ENCODE data around the gene GPR137. TPM values are rescaled to one million over a fixed set of nuclear protein-coding genes. Genes with fewer than 3 reads are reported as not detected.
A peak's percentile ranks its signal among the peaks of the same experiment; 100 is the strongest.

Gene GPR137
- total RNA-seq, 1 experiment from 2014 or later = 24.4 TPM

GRCh38 chr11:64320556-64320955 lies 34.9 kb downstream of the GPR137 start:
- ChIA-PET POLR2A (interaction anchor here (1.1 kb wide), 1 partner anchor 36 kb away, joined by 3 read pairs; no protein-coding TSS in a partner anchor), CTCF (no interaction called here), RAD21 (ENCODE audit: low non-redundant PET in 1 of 2, low total read pairs in 2 of 2, uncharacterized antibody in 2 of 2, unreplicated experiment in 2 of 2) (no interaction called here)
- peak overlapping the region; percentile 26; the same call in 1 of the 2 replicates for H3K9ac ChIP-seq (ENCODE audit: low read length)
- H4K20me1 ChIP-seq (ENCODE audit: insufficient read depth) = no peaks in the 10 kb centered on the region
- TF ChIP-seq MAX (IDR thresholded peaks at IDR 0.05) = no peak
- TF ChIP-seq EZH2phosphoT487 (IDR thresholded peaks at IDR 0.05; ENCODE audit: borderline replicate concordance) = no peak
- TF ChIP-seq SP1 (IDR thresholded peaks at IDR 0.05; ENCODE audit: low read depth) = no peak
- no peak for TF ChIP-seq SRF (IDR thresholded peaks at IDR 0.05; ENCODE audit: low read depth)
- TF ChIP-seq, protein P1, sequence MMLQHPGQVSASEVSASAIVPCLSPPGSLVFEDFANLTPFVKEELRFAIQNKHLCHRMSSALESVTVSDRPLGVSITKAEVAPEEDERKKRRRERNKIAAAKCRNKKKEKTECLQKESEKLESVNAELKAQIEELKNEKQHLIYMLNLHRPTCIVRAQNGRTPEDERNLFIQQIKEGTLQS (IDR thresholded peaks at IDR 0.05) = no peak
- no peak for TF ChIP-seq POLR2AphosphoS5 (IDR thresholded peaks at IDR 0.05; ENCODE audit: low read depth, low read length)
- no peak for TF ChIP-seq SIN3A (IDR thresholded peaks at IDR 0.05; ENCODE audit: low read depth)
- no peak for TF ChIP-seq EZH2 (IDR thresholded peaks at IDR 0.05)
- no peak for TF ChIP-seq POLR2A (IDR thresholded peaks at IDR 0.05; ENCODE audit: borderline replicate concordance, extremely low read depth, insufficient read depth, insufficient read length)
- no peak for TF ChIP-seq ELF1 (IDR thresholded peaks at IDR 0.05; ENCODE audit: borderline replicate concordance, low read depth)
- TF ChIP-seq CBX3 (IDR thresholded peaks at IDR 0.05; ENCODE audit: low read depth) = no peak
- TF ChIP-seq CTCF (IDR thresholded peaks at IDR 0.05 in 2 of 3, conservative IDR thresholded peaks at IDR 0.05 in 1 of 3; ENCODE audit: borderline replicate concordance in 1 of 3, insufficient read depth in 1 of 3, low read depth in 2 of 3, low read length in 2 of 3) = no peak
- no peaks in the 10 kb centered on the region for H3K9me2 ChIP-seq (ENCODE audit: insufficient read depth)
- intact Hi-C loops (cut with micrococcal nuclease) = no loop called here
- DNase-seq (ENCODE audit: low read depth, low spot score) = no peak
- H3K4me1 ChIP-seq (ENCODE audit: control insufficient read depth in 1 of 2, insufficient read depth in 2 of 2, low read length in 2 of 2) = peaks cover 22 to 56% of the 10 kb centered on the region in 2 experiments
- H3K4me2 ChIP-seq (ENCODE audit: low read length) = peak overlapping the region; percentile 22; the same call in 1 of the 2 replicates
- peaks cover 29% of the 10 kb centered on the region for H3K79me2 ChIP-seq (ENCODE audit: insufficient read depth, low read length)
- BruUV-seq (replicated peaks) = no TSS peak
- no peak for ATAC-seq
- H3K27ac ChIP-seq (ENCODE audit: low read depth, low read length) = no peak overlapping the region
- H2AFZ ChIP-seq (ENCODE audit: low read depth, low read length, poor library complexity, severe bottlenecking) = no peak overlapping the region
- H3K36me3 ChIP-seq (ENCODE audit: control insufficient read depth in 1 of 2, insufficient read depth in 2 of 2, low read length in 2 of 2) = peaks cover 7% of the 10 kb centered on the region in 2 experiments; a peak in 2 of 4 replicates
- H3K9me3 ChIP-seq (ENCODE audit: control insufficient read depth in 1 of 2, insufficient read depth in 1 of 2, low read depth in 1 of 2, low read length in 2 of 2) = no peaks in the 10 kb centered on the region
- H3K27me3 ChIP-seq (ENCODE audit: insufficient read depth, low read length) = no peaks in the 10 kb centered on the region
- no peak overlapping the region for H3K4me3 ChIP-seq (replicated peaks in 1 of 2; ENCODE audit: low read depth in 1 of 2, low read length in 2 of 2)

All from HCT116 (cell line).